ENCODE data around the gene HOXB5. TPM values are rescaled to one million over a fixed set of nuclear protein-coding genes. Genes with fewer than 3 reads are reported as not detected.

The HOXB5 gene
- total and polyA plus RNA-seq, 8 donors: 0.43 to 50.4 (median 2.4) TPM; not detected in 1

GRCh38 chr17:48621410-48622392 is 28.1 kb upstream of the HOXB5 start:
- Histone ChIP-seq H3K4me3 (no peak overlapping the region), H3K9me3 (no peaks in the 10 kb centered on the region), H3K27me3 (peaks cover 29 to 100% (median 98%) of the 10 kb centered on the region in 3 donors), H3K36me3 (no peaks in the 10 kb centered on the region), H3K27ac (no peak overlapping the region), H3K4me1 (peaks cover 29 to 44% (median 36%) of the 10 kb centered on the region in 4 donors)
- intact Hi-C loops (cut with DNase I; ENCODE audit: low total_unique reads): loop anchor here (10.0 kb wide), 1 partner anchor 287 kb away; no protein-coding TSS in a partner anchor
- TF ChIP-seq POLR2AphosphoS5 (IDR thresholded peaks at IDR 0.05) (no peak), EP300 (IDR thresholded peaks at IDR 0.05) (no peak), CTCF (IDR thresholded peaks at IDR 0.05) (no peak), POLR2A (IDR thresholded peaks at IDR 0.05) (no peak)
- no peak for DNase-seq
- 15 to 27% (median 21%) methylated on average over 41 of the region's 41 CpGs for WGBS, 5 donors

- Histone ChIP-seq H3K9me3 (no peaks in the 10 kb centered on the region), H3K27me3 (peaks cover 27 to 100% (median 98%) of the 10 kb centered on the region in 3 donors), H3K4me3 (no peak overlapping the region), H3K27ac (no peak overlapping the region), H3K36me3 (no peaks in the 10 kb centered on the region), H3K4me1 (peaks cover 18 to 35% (median 27%) of the 10 kb centered on the region in 4 donors)
- TF ChIP-seq POLR2AphosphoS5 (IDR thresholded peaks at IDR 0.05): no peak
- TF ChIP-seq EP300 (IDR thresholded peaks at IDR 0.05): no peak
- TF ChIP-seq CTCF (IDR thresholded peaks at IDR 0.05): no peak
- WGBS, 5 donors: 32 to 63% (median 34%) methylated on average over 6 of the region's 6 CpGs
- intact Hi-C loops (cut with DNase I; ENCODE audit: low total_unique reads): loop anchor here (10.0 kb wide), 1 partner anchor 286 kb away; no protein-coding TSS in a partner anchor
- DNase-seq: no peak
Observed at GRCh38 chr17:48620461-48621139, 27.0 kb upstream of the HOXB5 start.

- Histone ChIP-seq H3K27me3 (peaks cover 21 to 100% (median 98%) of the 10 kb centered on the region in 3 donors), H3K9me3 (no peaks in the 10 kb centered on the region), H3K4me1 (peaks cover 11 to 32% (median 20%) of the 10 kb centered on the region in 4 donors), H3K4me3 (no peak overlapping the region), H3K36me3 (no peaks in the 10 kb centered on the region), H3K27ac (no peak overlapping the region)
- TF ChIP-seq CTCF (IDR thresholded peaks at IDR 0.05): no peak
- intact Hi-C loops (cut with DNase I; ENCODE audit: low total_unique reads): loop anchor here (10.0 kb wide), 1 partner anchor 285 kb away; no protein-coding TSS in a partner anchor
- 19 to 49% (median 31%) methylated on average over 29 to 32 of the region's 32 CpGs for WGBS, 5 donors
- no peak for DNase-seq
Observed at GRCh38 chr17:48619826-48620449, 26.4 kb upstream of the HOXB5 start.

Measured in stomach (tissue), 9 donors.